Astrocyte (in vitro differentiated cells and primary cell): Measurements from ENCODE around the gene LRRC4C. TPM values are rescaled to one million over a fixed set of nuclear protein-coding genes. Genes with fewer than 3 reads are reported as not detected.

Experiments
- DNase-seq: peaks from one replicate; pipeline ENCODE4 v3.0.0-alpha.2; 2010; ENCODE audit warnings: low read depth
- FAIRE-seq: peaks from 2 replicates; lab custom pipeline; 2011; peaks lifted over from hg19 to GRCh38; lab: Jason Lieb, UNC
- H2AFZ ChIP-seq: 2 replicates; pipeline ENCODE4 v1.6.0; 2012; ENCODE audit warnings: low read depth, low read length, inconsistent platforms
- H3K27ac ChIP-seq: 2 replicates; pipeline ENCODE4 v1.5.1; 2011; ENCODE audit warnings: low read depth, low read length, inconsistent platforms
- H3K27me3 ChIP-seq: 2 replicates; pipeline ENCODE4 v1.6.0; 2011; ENCODE audit warnings: low read length, inconsistent platforms; ENCODE audit not compliant: insufficient read depth
- H3K36me3 ChIP-seq: 2 replicates; pipeline ENCODE4 v1.5.1; 2011; ENCODE audit warnings: low read length, inconsistent platforms; ENCODE audit not compliant: insufficient read depth
- H3K4me1 ChIP-seq: 2 replicates; pipeline ENCODE4 v1.5.1; 2011; ENCODE audit warnings: low read length, inconsistent platforms; ENCODE audit not compliant: insufficient read depth
- H3K4me2 ChIP-seq: 2 replicates; pipeline ENCODE4 v1.6.0; 2012; ENCODE audit warnings: low read length, inconsistent platforms
- H3K4me3 ChIP-seq: 2 replicates; pipeline ENCODE4 v1.5.1; 2011; ENCODE audit warnings: low read depth, mild to moderate bottlenecking, low read length, inconsistent platforms; ENCODE audit not compliant: insufficient read depth
- H3K79me2 ChIP-seq: 2 replicates; pipeline ENCODE4 v1.6.0; 2012; ENCODE audit warnings: mild to moderate bottlenecking, low read length, inconsistent platforms; ENCODE audit not compliant: insufficient read depth
- H3K9ac ChIP-seq: 2 replicates; pipeline ENCODE4 v1.6.0; 2012; ENCODE audit warnings: mild to moderate bottlenecking, low read length, inconsistent platforms
- H3K9me3 ChIP-seq: 2 replicates; pipeline ENCODE4 v1.5.1; 2012; ENCODE audit warnings: low read depth, mild to moderate bottlenecking, low read length, inconsistent platforms; ENCODE audit not compliant: insufficient read depth
- H4K20me1 ChIP-seq: 2 replicates; pipeline ENCODE4 v1.6.0; 2012; ENCODE audit warnings: low read length, inconsistent platforms; ENCODE audit not compliant: insufficient read depth
- H3K27ac Mint-ChIP-seq: one replicate; pipeline ENCODE4 v1.8.0; 2021; ENCODE audit warnings: mild to moderate bottlenecking, mixed read lengths; ENCODE audit not compliant: unreplicated experiment
- H3K27me3 Mint-ChIP-seq: one replicate; pipeline ENCODE4 v1.8.0; 2021; ENCODE audit warnings: low read depth, mixed read lengths; ENCODE audit not compliant: unreplicated experiment
- H3K36me3 Mint-ChIP-seq: one replicate; pipeline ENCODE4 v1.8.0; 2021; ENCODE audit warnings: low read depth, mixed read lengths; ENCODE audit not compliant: unreplicated experiment
- H3K4me1 Mint-ChIP-seq: one replicate; pipeline ENCODE4 v1.8.0; 2021; ENCODE audit warnings: low read depth, mixed read lengths; ENCODE audit not compliant: unreplicated experiment
- H3K4me3 Mint-ChIP-seq: one replicate; pipeline ENCODE4 v1.8.0; 2021; ENCODE audit warnings: mild to moderate bottlenecking, moderate library complexity, mixed read lengths; ENCODE audit not compliant: unreplicated experiment
- H3K9me3 Mint-ChIP-seq: one replicate; pipeline ENCODE4 v1.8.0; 2021; ENCODE audit warnings: mild to moderate bottlenecking, mixed read lengths; ENCODE audit not compliant: unreplicated experiment
- CTCF ChIP-seq: IDR thresholded peaks from 2 replicates; pipeline ENCODE4 v1.5.1; 2011; ENCODE audit warnings: low read depth, mild to moderate bottlenecking, inconsistent platforms, low read length, moderate library complexity; ENCODE audit not compliant: insufficient read depth
- EZH2 ChIP-seq: IDR thresholded peaks from 2 replicates; pipeline ENCODE4 v1.6.1; 2012; ENCODE audit warnings: mild to moderate bottlenecking, low read length, inconsistent platforms; ENCODE audit not compliant: insufficient read depth
- total RNA-seq: library from RNA; stranded (reverse); gene quantifications from 2 replicates; pipeline ENCODE4 v1.2.1, GENCODE V29; 2021

Gene LRRC4C
- total RNA-seq, 1 donor from 2014 or later, result 9.0 TPM

GRCh38 chr11:40841231-40841630 lies 618.2 kb downstream of the LRRC4C start:
- no peak overlapping the region for H3K4me3 ChIP-seq
- Mint-ChIP-seq H3K4me1 (no peaks in the 10 kb centered on the region), H3K36me3 (no peaks in the 10 kb centered on the region), H3K4me3 (no peak overlapping the region), H3K9me3 (no peaks in the 10 kb centered on the region), H3K27ac (no peak overlapping the region), H3K27me3 (no peaks in the 10 kb centered on the region)
- H3K79me2 ChIP-seq, result no peaks in the 10 kb centered on the region
- H3K4me2 ChIP-seq, result no peak overlapping the region
- TF ChIP-seq EZH2, result no peak
- TF ChIP-seq CTCF, result no peak
- no peaks in the 10 kb centered on the region for H3K9me3 ChIP-seq
- DNase-seq (no peak), FAIRE-seq (no peak)
- no peaks in the 10 kb centered on the region for H3K36me3 ChIP-seq
- H3K9ac ChIP-seq, result no peak overlapping the region
- H2AFZ ChIP-seq, result no peak overlapping the region
- H3K27me3 ChIP-seq, result no peaks in the 10 kb centered on the region
- H3K27ac ChIP-seq, result no peak overlapping the region
- H4K20me1 ChIP-seq, result no peaks in the 10 kb centered on the region
- no peaks in the 10 kb centered on the region for H3K4me1 ChIP-seq

DNA sequence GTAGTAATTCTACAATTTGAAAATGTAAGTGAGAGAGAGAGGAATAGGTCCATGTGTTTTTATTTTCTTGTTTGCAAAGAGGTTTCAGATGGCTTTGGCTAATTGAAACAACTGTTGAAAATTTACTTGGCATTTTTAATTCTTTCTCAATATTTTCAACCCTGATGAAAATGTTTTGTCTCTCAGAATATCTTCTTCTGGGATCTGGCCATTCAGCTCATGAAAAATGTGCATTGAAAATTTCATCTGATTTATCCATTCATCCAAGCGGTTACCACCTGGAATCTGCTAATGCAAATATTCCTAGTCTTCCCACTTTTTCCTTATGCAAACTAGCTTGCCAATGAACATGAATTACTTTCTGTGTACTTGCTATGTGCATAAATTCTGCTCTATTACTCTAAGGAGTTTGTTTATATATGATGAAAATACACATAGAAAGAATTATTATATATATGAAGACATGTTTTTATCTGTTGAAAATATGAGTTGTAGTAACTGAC lies 621.2 kb downstream of the LRRC4C start:
- Mint-ChIP-seq H3K4me1 (no peaks in the 10 kb centered on the region), H3K36me3 (no peaks in the 10 kb centered on the region), H3K27ac (no peak overlapping the region), H3K4me3 (no peak overlapping the region), H3K27me3 (no peaks in the 10 kb centered on the region), H3K9me3 (no peaks in the 10 kb centered on the region)
- no peak for TF ChIP-seq CTCF
- TF ChIP-seq EZH2, result no peak
- Histone ChIP-seq H3K79me2 (no peaks in the 10 kb centered on the region), H3K4me1 (no peaks in the 10 kb centered on the region), H2AFZ (no peak overlapping the region), H3K4me2 (no peak overlapping the region), H3K27me3 (no peaks in the 10 kb centered on the region), H3K4me3 (no peak overlapping the region), H3K9ac (no peak overlapping the region), H3K9me3 (no peaks in the 10 kb centered on the region), H3K36me3 (no peaks in the 10 kb centered on the region), H4K20me1 (no peaks in the 10 kb centered on the region), H3K27ac (no peak overlapping the region)
- FAIRE-seq (no peak), DNase-seq (no peak)

DNA sequence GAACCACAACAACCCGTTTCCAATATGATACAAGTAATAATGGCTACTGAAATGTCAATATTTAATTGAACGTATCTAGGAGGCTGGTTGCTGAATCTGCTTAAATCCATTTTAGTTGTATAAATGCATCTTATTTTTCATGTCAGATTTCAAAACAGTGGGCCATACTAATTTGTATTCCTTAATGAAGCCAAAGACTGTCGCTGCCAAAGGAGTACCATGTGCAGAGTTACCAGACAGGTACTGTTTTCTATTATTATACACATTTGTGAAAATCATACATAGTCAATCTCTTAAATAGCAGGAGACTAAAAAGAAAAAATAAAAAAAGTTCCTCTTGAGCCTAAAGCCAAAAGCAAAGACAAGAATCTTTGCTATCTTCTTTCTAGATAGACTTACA lies 632.3 kb downstream of the LRRC4C start:
- Mint-ChIP-seq H3K4me1 (no peaks in the 10 kb centered on the region), H3K4me3 (no peak overlapping the region), H3K36me3 (no peaks in the 10 kb centered on the region), H3K27me3 (no peaks in the 10 kb centered on the region), H3K9me3 (no peaks in the 10 kb centered on the region), H3K27ac (no peak overlapping the region)
- TF ChIP-seq EZH2 (no peak), CTCF (no peak)
- Histone ChIP-seq H4K20me1 (no peaks in the 10 kb centered on the region), H3K36me3 (no peaks in the 10 kb centered on the region), H2AFZ (no peak overlapping the region), H3K9ac (no peak overlapping the region), H3K27me3 (no peaks in the 10 kb centered on the region), H3K4me1 (no peaks in the 10 kb centered on the region), H3K9me3 (no peaks in the 10 kb centered on the region), H3K27ac (no peak overlapping the region), H3K4me3 (no peak overlapping the region), H3K4me2 (no peak overlapping the region), H3K79me2 (no peaks in the 10 kb centered on the region)
- DNase-seq, result no peak
- FAIRE-seq, result no peak
